Aorta (tissue), 5 donors: ENCODE data around the gene SPACA6. TPM values are rescaled to one million over a fixed set of nuclear protein-coding genes. Genes with fewer than 3 reads are reported as not detected.

Experiments used
- ATAC-seq: fragments of 200-7000 bp; cut with Tn5 transposase; one replicate; pipeline ENCODE4 v1.9.1; 2022; ENCODE audit warnings: moderate library complexity; ENCODE audit not compliant: low FRiP score
- DNase-seq, 2 donors: peaks; one replicate each; pipeline ENCODE4 v3.0.0-alpha.2; 2020
- H3K27ac ChIP-seq, 2 donors: one replicate each; pipeline ENCODE4 v1.5.1; 2013; ENCODE audit warnings: low read length in 2 of 2, mild to moderate bottlenecking in 2 of 2, moderate library complexity in 2 of 2, control low read depth in 1 of 2, inconsistent platforms in 1 of 2, low read depth in 1 of 2
- H3K27me3 ChIP-seq, 2 donors: one replicate each; pipeline ENCODE4 v1.6.1; 2013; ENCODE audit warnings: control low read depth in 1 of 2, low read length in 1 of 2, mild to moderate bottlenecking in 1 of 2, moderate library complexity in 1 of 2; ENCODE audit not compliant: insufficient read depth in 2 of 2, control insufficient read depth in 1 of 2
- H3K36me3 ChIP-seq, 2 donors: one replicate each; pipeline ENCODE4 v1.6.1; 2013; ENCODE audit warnings: control low read depth in 1 of 2, low read length in 1 of 2, mild to moderate bottlenecking in 1 of 2; ENCODE audit not compliant: insufficient read depth in 2 of 2, control insufficient read depth in 1 of 2
- H3K4me1 ChIP-seq, 2 donors: one replicate each; pipeline ENCODE4 v1.6.1; 2013; ENCODE audit warnings: low read length in 2 of 2, control low read depth in 1 of 2, mild to moderate bottlenecking in 1 of 2, moderate library complexity in 1 of 2; ENCODE audit not compliant: insufficient read depth in 2 of 2, control insufficient read depth in 1 of 2
- H3K4me3 ChIP-seq, 2 donors: one replicate each; pipeline ENCODE4 v1.5.1; 2013; ENCODE audit warnings: low read length in 2 of 2, control low read depth in 1 of 2, mild to moderate bottlenecking in 1 of 2
- H3K9me3 ChIP-seq: one replicate; pipeline ENCODE4 v1.6.1; 2013; ENCODE audit warnings: mild to moderate bottlenecking, low read length; ENCODE audit not compliant: control insufficient read depth
- WGBS, 2 donors: extraction: QIAGEN DNeasy Blood & Tissue Kit; methylation state at CpG; one replicate each; pipeline ENCODE4 v1.1.7; 2013; 5-methylcytosine and 5-hydroxymethylcytosine counted together
- intact Hi-C, 2 donors: fragments of 100-400 bp; cut with DNase I; formaldehyde crosslinking; loops; one replicate each; pipeline versions ENCODE4 v1.14.2 to v1.15.0; 2022
- microRNA-seq, 2 donors: library from miRNA; unstranded; fragments of <30 nt; microRNA quantifications; one replicate each; pipeline ENCODE4 v1.2.0, GENCODE V29; 2020
- polyA plus RNA-seq, 2 donors: library from polyadenylated mRNA; stranded (reverse); fragments of 200-250 nt; gene quantifications; one replicate each; pipeline ENCODE4 v1.2.3, GENCODE V29; 2013
- total RNA-seq, 2 donors: library from RNA; stranded (reverse); fragmentation: NEBNext Ultra II Directional; extraction: Animal tissue kit (Norgen Biotek cat#: 25700); gene quantifications; one replicate each; pipeline ENCODE4 v1.2.1, GENCODE V29; 2021
- donor health status: healthy with polysubstance abuse.
- donor health status: Bipolar disorder and iron deficiency.
- donor health status: DM: no; HTN: no; CAD: no.
- donor health status: DM: no; HTN: no; CAD: no.
- donor health status: DM: yes; HTN: yes; CAD: no.

The SPACA6 gene
- total and polyA plus RNA-seq, 4 donors: 21.3 to 103 (median 45.2) TPM

- no peaks in the 10 kb centered on the region for H3K36me3 ChIP-seq
- no peak overlapping the region for H3K27ac ChIP-seq
- H3K27me3 ChIP-seq: no peaks in the 10 kb centered on the region
- intact Hi-C loops: no loop called here
- WGBS, 2 donors: 36 to 60% methylated on average over 3 of the region's 3 CpGs
- DNase-seq (no peak), ATAC-seq (no peak)
- H3K9me3 ChIP-seq: peaks cover 2% of the 10 kb centered on the region
- no peak overlapping the region for H3K4me3 ChIP-seq
- no peaks in the 10 kb centered on the region for H3K4me1 ChIP-seq
Measured at GRCh38 chr19:51743405-51743804, 50.3 kb downstream of the SPACA6 start.

DNA sequence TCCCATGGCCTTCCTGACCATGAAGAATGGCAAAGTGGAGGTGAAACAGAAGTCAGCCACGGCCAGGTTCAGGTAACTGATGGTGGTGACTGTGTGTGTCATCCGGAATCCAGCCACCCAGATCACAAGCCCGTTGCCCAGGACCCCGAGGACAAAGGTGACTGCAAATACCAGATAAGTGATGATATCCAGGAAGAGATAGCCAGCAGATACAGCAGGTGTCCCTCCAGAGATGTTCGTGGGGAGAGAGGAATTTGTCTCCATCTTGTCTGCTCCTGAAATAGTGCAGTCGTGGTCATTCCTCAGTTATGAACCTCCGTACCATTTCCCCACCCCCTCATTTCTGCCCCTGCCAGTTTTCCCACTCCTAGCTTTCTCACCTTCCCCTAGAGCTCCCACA lies 53.6 kb downstream of the SPACA6 start:
- ATAC-seq: no peak
- Histone ChIP-seq H3K9me3 (no peaks in the 10 kb centered on the region), H3K36me3 (no peaks in the 10 kb centered on the region), H3K27ac (no peak overlapping the region), H3K27me3 (no peaks in the 10 kb centered on the region), H3K4me1 (no peaks in the 10 kb centered on the region), H3K4me3 (no peak overlapping the region)
- WGBS, 2 donors: 74 to 77% methylated on average over 7 of the region's 7 CpGs
- no peak for DNase-seq
- intact Hi-C loops: no loop called here

- Histone ChIP-seq H3K9me3 (no peaks in the 10 kb centered on the region), H3K4me3 (no peak overlapping the region), H3K36me3 (no peaks in the 10 kb centered on the region), H3K4me1 (no peaks in the 10 kb centered on the region), H3K27ac (no peak overlapping the region), H3K27me3 (no peaks in the 10 kb centered on the region)
- WGBS, 2 donors: 68 to 76% methylated on average over 4 of the region's 4 CpGs
- ATAC-seq (no peak), DNase-seq (no peak)
- intact Hi-C loops: no loop called here
Measured at GRCh38 chr19:51749979-51750378, 56.8 kb downstream of the SPACA6 start.

DNA sequence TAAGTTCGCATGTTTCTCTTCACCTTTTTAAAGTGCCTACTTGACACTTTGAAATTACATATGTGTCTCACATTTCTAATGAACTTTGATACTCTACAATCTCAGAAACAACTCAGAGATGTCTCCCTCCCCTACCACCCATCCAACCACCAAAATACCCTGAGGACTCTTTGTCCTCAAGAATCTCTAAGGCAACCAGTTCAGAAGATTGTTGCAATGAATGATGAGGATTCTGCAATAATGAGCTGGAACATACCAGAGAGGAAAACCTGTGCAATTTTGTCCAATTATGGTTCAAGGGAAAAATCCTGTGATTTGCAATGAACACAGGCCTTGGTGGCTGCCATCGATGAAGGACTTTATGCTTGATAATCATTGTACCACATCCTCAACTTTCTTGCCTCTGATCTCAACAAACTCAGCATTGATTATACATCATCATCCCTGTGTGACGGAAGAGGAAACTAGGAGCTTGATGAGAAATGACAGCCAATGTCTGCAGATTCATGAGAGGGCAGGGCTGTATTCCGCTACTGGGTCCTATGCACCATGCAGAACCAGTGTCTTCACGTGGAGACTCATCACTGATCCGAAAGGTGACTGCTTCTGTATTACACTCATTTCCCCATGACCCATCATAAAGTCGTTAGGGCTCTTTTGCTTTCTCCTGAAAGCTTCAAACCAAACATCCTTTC lies 57.4 kb downstream of the SPACA6 start:
- H3K9me3 ChIP-seq: no peaks in the 10 kb centered on the region
- intact Hi-C loops: no loop called here
- no peaks in the 10 kb centered on the region for H3K36me3 ChIP-seq
- H3K4me1 ChIP-seq: no peaks in the 10 kb centered on the region
- H3K27me3 ChIP-seq: no peaks in the 10 kb centered on the region
- DNase-seq: no peak
- H3K4me3 ChIP-seq: no peak overlapping the region
- H3K27ac ChIP-seq: no peak overlapping the region
- 72 to 79% methylated on average over 7 of the region's 7 CpGs for WGBS, 2 donors
- no peak for ATAC-seq

DNA sequence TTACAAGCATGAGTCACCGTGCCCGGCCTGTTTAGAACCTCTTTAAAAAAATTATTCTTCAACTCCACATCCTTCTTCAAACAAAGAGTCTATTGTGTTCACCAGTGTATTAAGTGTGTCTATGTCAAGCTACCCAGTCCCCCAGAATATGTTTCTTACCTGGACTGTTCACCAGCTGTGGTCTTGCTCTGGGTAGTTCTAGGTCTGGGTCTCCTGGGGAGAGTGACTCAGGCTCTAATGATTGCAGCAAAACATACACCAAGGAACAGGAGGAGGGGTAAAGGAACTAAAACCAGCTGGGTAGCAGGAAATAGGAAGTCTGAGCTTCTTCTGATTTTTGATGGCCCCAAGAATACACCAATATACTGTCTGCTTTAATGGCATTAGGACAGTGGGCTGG lies 58.5 kb downstream of the SPACA6 start, which contains the start of gene FPR1:
FPR1 (minus strand) TSS at position 224 of the 400 bp plus-strand sequence. CDS start 4,884 bp downstream, outside the sequence.
- ATAC-seq: no peak
- Histone ChIP-seq H3K27me3 (no peaks in the 10 kb centered on the region), H3K4me1 (no peaks in the 10 kb centered on the region), H3K36me3 (no peaks in the 10 kb centered on the region), H3K4me3 (no peak within 1 kb of the TSS), H3K9me3 (peaks cover 2% of the 10 kb centered on the region), H3K27ac (no peak within 1 kb of the TSS)
- intact Hi-C loops: no loop called here
- WGBS, 2 donors: 74 to 82% methylated on average over 2 of the region's 2 CpGs
- DNase-seq: no peak

DNA sequence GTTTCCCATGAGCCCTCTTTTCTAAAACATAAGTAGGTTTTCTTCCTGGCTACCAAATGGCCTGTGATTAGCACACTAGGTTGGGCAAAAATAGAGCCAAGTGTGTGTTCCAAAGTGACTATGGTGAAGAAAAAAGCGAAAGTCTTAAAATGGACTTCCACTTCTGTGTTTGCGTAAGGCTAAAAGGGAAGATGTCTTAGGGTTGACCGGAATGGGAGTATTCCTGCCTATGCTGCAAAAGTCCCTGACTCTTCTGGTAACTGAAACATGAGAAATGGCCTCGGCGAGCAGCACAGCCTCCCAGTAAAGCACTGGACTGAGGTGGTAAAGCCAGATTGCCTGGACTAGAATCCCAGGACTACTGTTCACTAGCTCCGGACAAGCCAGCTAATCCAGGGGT lies 61.0 kb downstream of the SPACA6 start:
- ATAC-seq (no peak), DNase-seq (no peak)
- H3K4me1 ChIP-seq: no peaks in the 10 kb centered on the region
- WGBS, 2 donors: 85 to 86% methylated on average over 6 of the region's 6 CpGs
- no peaks in the 10 kb centered on the region for H3K36me3 ChIP-seq
- peaks cover 2% of the 10 kb centered on the region for H3K9me3 ChIP-seq
- intact Hi-C loops: no loop called here
- no peaks in the 10 kb centered on the region for H3K27me3 ChIP-seq
- no peak overlapping the region for H3K27ac ChIP-seq
- H3K4me3 ChIP-seq: no peak overlapping the region

GRCh38 chr19:51754770-51755169 lies 61.6 kb downstream of the SPACA6 start:
- no peak for ATAC-seq
- Histone ChIP-seq H3K4me1 (no peaks in the 10 kb centered on the region), H3K4me3 (no peak overlapping the region), H3K27me3 (no peaks in the 10 kb centered on the region), H3K9me3 (peaks cover 2% of the 10 kb centered on the region), H3K36me3 (no peaks in the 10 kb centered on the region), H3K27ac (no peak overlapping the region)
- no peak for DNase-seq
- 78% methylated on average over 4 of the region's 4 CpGs for WGBS, 2 donors
- intact Hi-C loops: no loop called here

Small RNA genes within 50 kb of the gene (microRNA-seq; reads per million reads assigned to microRNA genes)
- 3,466 to 12,343 reads per million in 2 donors for gene MIR125A
- 2,588 to 13,805 reads per million in 2 donors for gene MIR99B
- 2,025 to 11,015 reads per million in 2 donors for gene MIRLET7E

Other genes starting within 250 kb of the SPACA6 start
- gene SIGLEC8, start 234.9 kb upstream of the SPACA6 start, total RNA-seq: under 1 TPM; 0.16 to 0.69 TPM
- 1 to 10 TPM in 1 of 2 donors, under 1 TPM in 1; 0.15 to 1.1 TPM for gene SIGLEC8, start 234.9 kb upstream of the SPACA6 start, polyA plus RNA-seq
- gene CEACAM18, start 214.8 kb upstream of the SPACA6 start, total RNA-seq: not detected
- gene CEACAM18, start 214.8 kb upstream of the SPACA6 start, polyA plus RNA-seq: under 1 TPM in 1 of 2 donors, not detected in 1; 0.63 TPM
- 1 to 10 TPM in 1 of 2 donors, not detected in 1; 2.0 TPM for gene SIGLEC12, start 191.5 kb upstream of the SPACA6 start, total RNA-seq
- gene SIGLEC12, start 191.5 kb upstream of the SPACA6 start, polyA plus RNA-seq: under 1 TPM in 1 of 2 donors, not detected in 1; 0.75 TPM
- 1 to 10 TPM in 1 of 2 donors, under 1 TPM in 1; 0.52 to 2.9 TPM for gene SIGLEC6, start 161.7 kb upstream of the SPACA6 start, total RNA-seq
- not detected for gene SIGLEC6, start 161.7 kb upstream of the SPACA6 start, polyA plus RNA-seq
- gene ZNF175, start 122.0 kb upstream of the SPACA6 start, total RNA-seq: 10 to 100 TPM; 15.1 to 16.6 TPM
- 1 to 10 TPM; 1.8 to 3.1 TPM for gene ZNF175, start 122.0 kb upstream of the SPACA6 start, polyA plus RNA-seq
- gene SIGLEC5, start 62.9 kb upstream of the SPACA6 start, total RNA-seq: 1 to 10 TPM in 1 of 2 donors, under 1 TPM in 1; 0.58 to 2.0 TPM
- gene SIGLEC5, start 62.9 kb upstream of the SPACA6 start, polyA plus RNA-seq: not detected
- 1 to 10 TPM; 4.2 to 5.0 TPM for gene SIGLEC14, start 46.5 kb upstream of the SPACA6 start, total RNA-seq
- gene SIGLEC14, start 46.5 kb upstream of the SPACA6 start, polyA plus RNA-seq: under 1 TPM; 0.20 to 0.38 TPM
- 1 to 10 TPM; 4.6 to 5.4 TPM for gene HAS1, start 30.7 kb downstream of the SPACA6 start, total RNA-seq
- gene HAS1, start 30.7 kb downstream of the SPACA6 start, polyA plus RNA-seq: not detected
- 10 to 100 TPM; 19.0 to 37.1 TPM for gene FPR1, start 58.5 kb downstream of the SPACA6 start, total RNA-seq
- gene FPR1, start 58.5 kb downstream of the SPACA6 start, polyA plus RNA-seq: 10 to 100 TPM in 1 of 2 donors, under 1 TPM in 1; 0.77 to 13.5 TPM
- gene FPR2, start 67.8 kb downstream of the SPACA6 start, total RNA-seq: 1 to 10 TPM; 2.7 to 3.9 TPM
- gene FPR2, start 67.8 kb downstream of the SPACA6 start, polyA plus RNA-seq: 1 to 10 TPM in 1 of 2 donors, under 1 TPM in 1; 0.18 to 2.6 TPM
- 10 to 100 TPM; 21.2 to 25.1 TPM for gene FPR3, start 101.8 kb downstream of the SPACA6 start, total RNA-seq
- 10 to 100 TPM in 1 of 2 donors, 1 to 10 TPM in 1; 1.7 to 11.9 TPM for gene FPR3, start 101.8 kb downstream of the SPACA6 start, polyA plus RNA-seq
- 10 to 100 TPM; 12.5 to 24.2 TPM for gene ZNF577, start 194.6 kb downstream of the SPACA6 start, total RNA-seq
- 10 to 100 TPM in 1 of 2 donors, 1 to 10 TPM in 1; 4.5 to 61.1 TPM for gene ZNF577, start 194.6 kb downstream of the SPACA6 start, polyA plus RNA-seq
- 10 to 100 TPM; 14.3 to 15.3 TPM for gene ZNF649, start 211.7 kb downstream of the SPACA6 start, total RNA-seq
- gene ZNF649, start 211.7 kb downstream of the SPACA6 start, polyA plus RNA-seq: 1 to 10 TPM; 1.5 to 8.5 TPM
- 1 to 10 TPM; 6.4 to 8.8 TPM for gene ZNF613, start 234.1 kb downstream of the SPACA6 start, total RNA-seq
- gene ZNF613, start 234.1 kb downstream of the SPACA6 start, polyA plus RNA-seq: 1 to 10 TPM; 6.3 to 8.7 TPM